GM18517 (cell line): ENCODE measurements around the gene EMSY.
"Not testable (repeated sequence)": the region's sequence is repeated elsewhere in the genome, so short reads cannot be mapped to it uniquely, and the experiment has no call there.

Experiments
- ATAC-seq: cut with Tn5 transposase; IDR thresholded peaks from one replicate; pipeline ENCODE4 v1.9.1; 2021; ENCODE audit warnings: mild to moderate bottlenecking, moderate library complexity; ENCODE audit not compliant: unreplicated experiment

EMSY gene

GRCh38 chr11:76567261-76567660 is 122.4 kb downstream of the EMSY start:
- ATAC-seq = no peak

- ATAC-seq = no peak
These were observed 123.3 kb downstream of the EMSY start for GRCh38 chr11:76568139-76568538.

GRCh38 chr11:76568621-76569020 is 123.8 kb downstream of the EMSY start:
- ATAC-seq = no peak

- not testable (repeated sequence) for ATAC-seq
These were observed 127.5 kb downstream of the EMSY start for GRCh38 chr11:76572181-76572875.

GRCh38 chr11:76574406-76574805 is 129.6 kb downstream of the EMSY start:
- ATAC-seq = no peak

- ATAC-seq = no peak
These were observed 130.1 kb downstream of the EMSY start for GRCh38 chr11:76574879-76575278.

GRCh38 chr11:76577226-76577920 is 132.6 kb downstream of the EMSY start:
- no peak for ATAC-seq

- no peak for ATAC-seq
These were observed 133.3 kb downstream of the EMSY start for GRCh38 chr11:76577921-76578653.

- no peak for ATAC-seq
These were observed 133.8 kb downstream of the EMSY start for GRCh38 chr11:76578654-76579055.

- ATAC-seq = no peak
These were observed 134.4 kb downstream of the EMSY start for GRCh38 chr11:76579056-76579751.

GRCh38 chr11:76579752-76580151 is 134.9 kb downstream of the EMSY start:
- ATAC-seq = no peak

- not testable (repeated sequence) for ATAC-seq
These were observed 137.7 kb downstream of the EMSY start for GRCh38 chr11:76582471-76582870.

- ATAC-seq = no peak
These were observed 143.1 kb downstream of the EMSY start for GRCh38 chr11:76587820-76588454.

- no peak for ATAC-seq
These were observed 143.9 kb downstream of the EMSY start for GRCh38 chr11:76588455-76589325.

- ATAC-seq = no peak
These were observed 144.7 kb downstream of the EMSY start for GRCh38 chr11:76589477-76589876.

GRCh38 chr11:76589964-76590950 is 145.4 kb downstream of the EMSY start:
- ATAC-seq = no peak

GRCh38 chr11:76591416-76591815 is 146.6 kb downstream of the EMSY start:
- no peak for ATAC-seq

GRCh38 chr11:76592025-76592914 is 147.5 kb downstream of the EMSY start:
- no peak for ATAC-seq
